Transverse colon (tissue), 4 donors: ENCODE measurements around the gene MAPK8IP3. TPM values are rescaled to one million over a fixed set of nuclear protein-coding genes. Genes with fewer than 3 reads are reported as not detected.

ENCODE experiments used
- DNase-seq: peaks from one replicate; pipeline ENCODE4 v3.0.0-alpha.2; 2019
- H3K27ac ChIP-seq, 4 donors: fragments of 200-600 bp; sonication (generic); 2 replicates each; pipeline ENCODE4 v1.5.1; 2016 to 2018; ENCODE audit warnings: inconsistent platforms in 4 of 4
- H3K27me3 ChIP-seq: fragments of 200-600 bp; sonication (generic); 2 replicates; pipeline ENCODE4 v1.5.1; 2017; ENCODE audit warnings: inconsistent platforms
- H3K36me3 ChIP-seq, 4 donors: fragments of 200-600 bp; sonication (generic); 2 replicates each; pipeline ENCODE4 v1.5.1; 2017 to 2019; ENCODE audit warnings: inconsistent platforms in 4 of 4
- H3K4me1 ChIP-seq, 4 donors: fragments of 200-600 bp; sonication (generic); 2 replicates each; pipeline ENCODE4 v1.5.1; 2017 to 2020; ENCODE audit warnings: inconsistent platforms in 4 of 4
- H3K4me3 ChIP-seq, 4 donors: fragments of 200-600 bp; sonication (generic); 1 replicate in 1 of 4; 2 replicates in 3 of 4; pipeline versions ENCODE4 v1.5.1 to v1.6.1; 2017 to 2019; ENCODE audit warnings: inconsistent platforms in 4 of 4
- H3K9me3 ChIP-seq, 2 donors: fragments of 200-600 bp; sonication (generic); 2 replicates each; pipeline ENCODE4 v1.5.1; 2017 to 2019; ENCODE audit warnings: inconsistent platforms in 2 of 2
- EP300 ChIP-seq: sonication (generic); formaldehyde crosslinking; IDR thresholded peaks from one replicate; pipeline ENCODE4 v1.6.1; 2017; ENCODE audit warnings: antibody characterized with exemption, low read depth
- POLR2A ChIP-seq: fragments of 450-650 bp; IDR thresholded peaks from one replicate; pipeline ENCODE4 v1.6.1; 2016; ENCODE audit warnings: antibody characterized with exemption, mild to moderate bottlenecking, moderate library complexity
- POLR2AphosphoS5 ChIP-seq, 3 donors: sonication (generic); formaldehyde crosslinking; IDR thresholded peaks; one replicate each; pipeline ENCODE4 v1.6.1; 2016; ENCODE audit warnings: antibody characterized with exemption in 3 of 3
- WGBS, 2 donors: methylation state at CpG; one replicate each; pipeline ENCODE4 v1.1.5; 2018; ENCODE audit warnings: low coverage in 1 of 2; 5-methylcytosine and 5-hydroxymethylcytosine counted together
- in situ Hi-C, 4 donors: fragments of 200-750 bp; cut with MboI; loops; one replicate each; pipeline versions ENCODE4 v1.15.0 to v1.15.1; 2017; ENCODE audit warnings: low sequenced_read_pairs in 3 of 4, low pct_ligation_motif_present in 1 of 4, low pct_unique_long_range_greater_than_20kb in 1 of 4
- intact Hi-C: fragments of 100-400 bp; cut with DNase I; formaldehyde crosslinking; loops from one replicate; pipeline ENCODE4 v1.15.1; 2023; ENCODE audit warnings: low total_unique reads
- total RNA-seq, 4 donors: library from RNA; depleted of rRNA; stranded (reverse); fragments of >200 nt; gene quantifications; one replicate each; pipeline ENCODE4 v1.1.0, GENCODE V29; 2016
- TF ChIP-seq, protein P1 (sequence below), 5 experiments: fragments of 200-600 bp in 3 of 5; fragments of 450-650 bp in 2 of 5; sonication (generic) in 3 of 5; IDR thresholded peaks; 1 replicate in 2 of 5; 2 replicates in 3 of 5; pipeline ENCODE4 v1.5.1; 2016 to 2017; ENCODE audit warnings: antibody characterized with exemption in 5 of 5, inconsistent platforms in 3 of 5, mild to moderate bottlenecking in 2 of 5, moderate library complexity in 1 of 5

The MAPK8IP3 gene
- total RNA-seq, 4 donors from 2014 or later: 74.0 to 250 (median 138) TPM

DNA sequence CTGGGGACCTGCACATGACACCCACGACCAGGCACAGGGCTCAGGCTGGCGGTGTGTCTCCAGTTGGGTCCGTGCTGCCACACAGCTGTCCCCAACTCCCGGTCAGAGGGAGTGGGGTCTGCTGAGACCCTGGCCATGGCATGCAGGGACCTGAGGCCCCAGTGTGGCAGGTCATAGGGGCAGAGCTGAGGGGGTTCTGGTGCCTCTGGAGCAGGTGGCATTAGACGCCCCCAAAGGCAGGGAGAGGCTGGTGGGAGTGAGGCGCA, 81.0 kb downstream of the MAPK8IP3 start:
- 70% methylated on average over 2 of the region's 6 CpGs; no CpG with 5 or more reads in 1 of the 2 donors for WGBS, 2 donors
- intact Hi-C loops: no loop called here
- H3K36me3 ChIP-seq: no peaks in the 10 kb centered on the region
- in situ Hi-C loops: no loop called here
- H3K4me1 ChIP-seq: peaks cover 0 to 12% (median 8%) of the 10 kb centered on the region in 4 donors
- H3K9me3 ChIP-seq: no peaks in the 10 kb centered on the region
- DNase-seq: no peak
- no peak overlapping the region for H3K27ac ChIP-seq
- H3K27me3 ChIP-seq: no peaks in the 10 kb centered on the region
- no peak overlapping the region for H3K4me3 ChIP-seq
- TF ChIP-seq EP300: no peak
- no peak for TF ChIP-seq POLR2A
- no peak for TF ChIP-seq POLR2AphosphoS5 (IDR thresholded peaks at IDR 0.05)
- TF ChIP-seq, protein P1, sequence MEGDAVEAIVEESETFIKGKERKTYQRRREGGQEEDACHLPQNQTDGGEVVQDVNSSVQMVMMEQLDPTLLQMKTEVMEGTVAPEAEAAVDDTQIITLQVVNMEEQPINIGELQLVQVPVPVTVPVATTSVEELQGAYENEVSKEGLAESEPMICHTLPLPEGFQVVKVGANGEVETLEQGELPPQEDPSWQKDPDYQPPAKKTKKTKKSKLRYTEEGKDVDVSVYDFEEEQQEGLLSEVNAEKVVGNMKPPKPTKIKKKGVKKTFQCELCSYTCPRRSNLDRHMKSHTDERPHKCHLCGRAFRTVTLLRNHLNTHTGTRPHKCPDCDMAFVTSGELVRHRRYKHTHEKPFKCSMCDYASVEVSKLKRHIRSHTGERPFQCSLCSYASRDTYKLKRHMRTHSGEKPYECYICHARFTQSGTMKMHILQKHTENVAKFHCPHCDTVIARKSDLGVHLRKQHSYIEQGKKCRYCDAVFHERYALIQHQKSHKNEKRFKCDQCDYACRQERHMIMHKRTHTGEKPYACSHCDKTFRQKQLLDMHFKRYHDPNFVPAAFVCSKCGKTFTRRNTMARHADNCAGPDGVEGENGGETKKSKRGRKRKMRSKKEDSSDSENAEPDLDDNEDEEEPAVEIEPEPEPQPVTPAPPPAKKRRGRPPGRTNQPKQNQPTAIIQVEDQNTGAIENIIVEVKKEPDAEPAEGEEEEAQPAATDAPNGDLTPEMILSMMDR (IDR thresholded peaks at IDR 0.05): no peak

DNA sequence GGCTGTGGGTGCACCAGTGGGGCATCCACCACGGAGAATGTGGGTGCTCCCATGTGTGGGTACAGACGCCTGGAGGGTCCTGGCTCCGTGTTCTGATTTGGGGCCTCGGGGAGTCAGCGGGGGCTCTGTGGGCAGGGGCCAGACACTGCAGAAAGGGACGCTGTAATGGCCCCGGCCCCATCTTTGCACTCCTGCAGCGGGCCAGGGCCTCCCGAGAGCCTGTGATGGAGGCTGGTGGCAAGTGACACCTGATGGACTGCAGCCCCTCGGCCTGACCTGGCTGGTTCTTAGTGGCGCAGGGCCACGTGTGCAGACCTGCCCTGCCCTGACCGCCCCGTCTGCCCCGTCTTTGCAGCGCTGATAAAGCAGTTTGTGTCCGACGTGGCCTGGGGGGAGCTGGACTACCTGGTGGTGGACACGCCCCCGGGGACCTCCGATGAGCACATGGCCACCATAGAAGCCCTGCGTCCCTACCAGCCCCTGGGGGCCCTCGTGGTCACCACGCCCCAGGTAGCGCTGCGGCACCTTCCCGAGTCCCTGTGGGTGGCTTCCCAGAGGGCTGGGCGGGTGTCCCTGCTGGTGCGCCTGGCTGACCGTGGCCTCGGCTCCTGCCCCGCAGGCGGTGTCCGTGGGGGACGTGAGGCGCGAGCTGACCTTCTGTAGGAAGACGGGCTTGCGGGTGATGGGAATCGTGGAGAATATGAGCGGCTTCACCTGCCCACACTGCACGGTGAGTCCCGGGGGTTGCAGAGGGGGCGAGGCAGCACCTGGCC, 81.5 kb downstream of the MAPK8IP3 start:
- intact Hi-C loops: no loop called here
- WGBS, 2 donors: 93% methylated on average over 42 of the region's 44 CpGs; no CpG with 5 or more reads in 1 of the 2 donors
- no peaks in the 10 kb centered on the region for H3K9me3 ChIP-seq
- no peaks in the 10 kb centered on the region for H3K27me3 ChIP-seq
- no peak overlapping the region for H3K27ac ChIP-seq
- no peak overlapping the region for H3K4me3 ChIP-seq
- no peaks in the 10 kb centered on the region for H3K36me3 ChIP-seq
- H3K4me1 ChIP-seq: peaks cover 0 to 12% (median 7%) of the 10 kb centered on the region in 4 donors
- DNase-seq: no peak
- in situ Hi-C loops: no loop called here
- no peak for TF ChIP-seq EP300
- TF ChIP-seq, protein P1 (IDR thresholded peaks at IDR 0.05): no peak
- TF ChIP-seq POLR2AphosphoS5 (IDR thresholded peaks at IDR 0.05): no peak
- no peak for TF ChIP-seq POLR2A

DNA sequence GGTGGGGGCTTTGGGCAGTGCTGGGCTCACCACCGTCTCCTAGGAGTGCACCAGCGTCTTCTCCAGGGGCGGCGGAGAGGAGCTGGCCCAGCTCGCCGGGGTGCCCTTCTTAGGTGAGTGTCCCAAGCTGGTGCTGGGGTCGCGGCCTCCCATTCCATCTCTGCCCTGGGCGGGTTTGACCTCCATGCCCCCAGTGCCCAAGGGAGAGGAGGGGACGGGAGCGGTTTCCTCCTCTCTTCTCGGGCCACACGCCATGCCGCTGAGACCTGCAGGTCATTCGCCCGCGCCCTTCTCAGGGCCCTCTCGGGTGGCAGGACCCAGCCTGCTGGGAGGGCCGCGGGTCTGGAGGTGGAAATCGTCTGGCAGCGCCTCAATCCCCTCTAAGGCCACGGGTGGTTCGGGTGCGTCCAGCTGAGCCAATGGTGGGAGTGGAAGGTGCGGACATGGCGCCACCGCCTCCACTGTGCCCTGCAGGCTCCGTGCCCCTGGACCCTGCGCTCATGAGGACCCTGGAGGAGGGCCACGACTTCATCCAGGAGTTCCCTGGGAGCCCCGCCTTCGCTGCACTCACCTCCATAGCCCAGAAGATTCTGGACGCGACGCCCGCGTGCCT, 82.2 kb downstream of the MAPK8IP3 start:
- Histone ChIP-seq H3K27me3 (no peaks in the 10 kb centered on the region), H3K4me1 (peaks cover 0 to 12% (median 7%) of the 10 kb centered on the region in 4 donors), H3K4me3 (no peak overlapping the region), H3K27ac (no peak overlapping the region), H3K36me3 (no peaks in the 10 kb centered on the region), H3K9me3 (no peaks in the 10 kb centered on the region)
- in situ Hi-C loops (no loop called here), intact Hi-C loops (no loop called here)
- WGBS, 2 donors: 92% methylated on average over 27 of the region's 38 CpGs; no CpG with 5 or more reads in 1 of the 2 donors
- no peak for DNase-seq
- TF ChIP-seq, protein P1 (IDR thresholded peaks at IDR 0.05): no peak
- no peak for TF ChIP-seq POLR2AphosphoS5 (IDR thresholded peaks at IDR 0.05)
- no peak for TF ChIP-seq POLR2A
- TF ChIP-seq EP300: no peak

DNA sequence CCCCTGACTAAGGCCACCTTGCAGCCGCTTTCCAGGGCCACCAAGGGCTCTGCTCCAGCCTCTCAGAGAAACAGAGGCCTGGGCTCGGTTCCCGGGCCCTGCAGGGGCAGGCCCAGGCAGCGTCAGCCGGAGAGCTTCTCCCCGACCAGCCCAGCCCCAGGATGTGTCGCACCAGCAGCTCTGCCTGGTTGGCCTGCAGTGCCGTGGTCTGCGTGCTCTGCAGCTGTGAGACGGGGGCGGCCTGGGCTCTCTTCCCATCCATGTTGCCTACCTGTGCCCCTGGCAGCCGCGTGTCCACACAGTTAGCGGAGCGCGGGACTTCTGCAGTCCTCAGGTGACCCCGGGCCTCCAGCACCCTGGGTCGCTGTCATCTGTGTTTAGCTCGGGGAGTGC, 82.7 kb downstream of the MAPK8IP3 start:
- TF ChIP-seq, protein P1 (IDR thresholded peaks at IDR 0.05): no peak
- TF ChIP-seq POLR2AphosphoS5 (IDR thresholded peaks at IDR 0.05) (no peak), EP300 (no peak), POLR2A (no peak)
- H3K9me3 ChIP-seq: no peaks in the 10 kb centered on the region
- H3K4me3 ChIP-seq: no peak overlapping the region
- DNase-seq: no peak
- H3K27me3 ChIP-seq: no peaks in the 10 kb centered on the region
- no peak overlapping the region for H3K27ac ChIP-seq
- H3K4me1 ChIP-seq: peaks cover 0 to 12% (median 9%) of the 10 kb centered on the region in 4 donors
- H3K36me3 ChIP-seq: no peaks in the 10 kb centered on the region
- WGBS, 2 donors: 70% methylated on average over 19 of the region's 19 CpGs; no CpG with 5 or more reads in 1 of the 2 donors
- intact Hi-C loops (no loop called here), in situ Hi-C loops (no loop called here)
